RKO (cell line): ENCODE results near the gene KRT31.
"Not testable (repeated sequence)": the region's sequence is repeated elsewhere in the genome, so short reads cannot be mapped to it uniquely, and the experiment has no call there.

Source experiments
- DNase-seq: peaks from one replicate; pipeline ENCODE4 v3.0.0-alpha.2; 2016; ENCODE audit warnings: low spot score

KRT31 gene

DNA sequence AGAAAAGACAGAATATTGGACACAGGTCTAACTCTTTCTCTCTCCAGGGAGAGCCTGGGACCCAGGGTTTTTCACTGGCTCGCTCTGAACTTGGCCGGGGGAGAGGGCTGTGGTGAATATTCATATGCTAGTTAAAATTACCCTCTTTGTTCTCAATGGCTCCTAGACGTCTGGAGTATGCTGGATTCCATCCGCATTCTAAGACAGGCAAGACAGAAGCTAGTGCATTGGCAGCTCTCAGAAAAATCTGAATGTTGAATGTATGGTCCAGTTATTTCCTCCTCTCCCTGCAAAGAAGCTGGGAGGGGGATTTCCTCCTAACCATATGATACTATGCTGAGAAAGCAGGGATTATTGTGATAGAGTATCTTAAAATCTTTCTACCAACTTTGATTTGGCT, 9.7 kb downstream of the KRT31 start:
- DNase-seq: no peak

DNA sequence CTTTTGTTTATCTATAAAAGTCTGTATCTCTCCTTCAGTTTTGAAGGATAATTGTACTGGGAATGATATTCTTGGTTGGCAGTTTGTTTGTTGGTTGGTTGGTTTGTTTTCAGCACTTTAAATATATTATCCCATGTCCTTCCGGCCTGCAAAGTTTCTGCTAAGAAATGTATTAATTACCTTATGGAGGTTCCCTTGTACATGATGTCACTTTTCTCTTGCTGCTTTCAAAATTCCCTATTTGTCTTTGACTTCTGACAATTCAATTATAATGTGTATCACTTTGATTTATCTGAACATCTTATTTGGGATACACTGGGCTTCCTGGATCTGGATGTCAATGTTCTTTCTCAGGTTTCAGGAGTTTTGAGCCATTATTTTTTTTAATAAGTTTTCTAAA, 11.2 kb downstream of the KRT31 start:
- no peak for DNase-seq

DNA sequence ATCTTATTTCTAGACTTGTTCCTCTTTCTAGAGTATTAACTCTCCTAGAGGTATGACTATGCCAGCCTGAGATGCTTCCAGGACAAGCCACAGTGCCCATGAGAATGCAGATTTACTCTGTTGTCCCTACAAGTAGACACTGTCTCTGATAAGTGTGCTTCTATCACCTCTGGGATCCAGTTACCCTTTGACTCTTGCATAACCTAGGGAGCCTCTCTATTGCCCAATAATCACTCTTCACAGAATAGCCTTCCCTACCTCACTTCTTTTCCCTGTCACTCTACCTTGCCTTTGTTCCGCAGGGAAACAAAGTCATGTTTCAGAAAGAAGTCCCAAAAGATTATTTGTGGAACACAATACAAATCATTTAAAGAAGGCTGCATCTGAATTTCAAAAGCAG, 13.7 kb downstream of the KRT31 start:
- no peak for DNase-seq

DNA sequence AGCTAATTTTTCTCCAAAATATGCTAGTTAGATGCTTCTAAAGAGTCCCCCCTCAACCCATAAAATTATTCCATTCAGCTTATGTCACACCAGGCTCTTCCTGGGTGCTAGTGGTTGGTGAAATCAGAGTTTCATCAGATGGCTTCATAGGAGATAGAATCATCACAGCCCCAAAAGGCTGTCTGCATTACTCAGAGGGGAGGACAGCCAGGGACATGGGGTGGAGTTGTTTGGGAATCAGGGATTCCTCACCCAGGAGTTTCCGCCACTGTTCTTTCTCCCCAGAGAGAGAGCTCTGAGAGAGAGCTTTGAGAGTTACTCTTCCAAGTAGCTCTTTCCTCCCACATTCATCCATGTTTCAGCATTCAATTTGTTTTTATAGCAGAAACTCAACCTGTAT, 15.0 kb downstream of the KRT31 start:
- DNase-seq: no peak

DNA sequence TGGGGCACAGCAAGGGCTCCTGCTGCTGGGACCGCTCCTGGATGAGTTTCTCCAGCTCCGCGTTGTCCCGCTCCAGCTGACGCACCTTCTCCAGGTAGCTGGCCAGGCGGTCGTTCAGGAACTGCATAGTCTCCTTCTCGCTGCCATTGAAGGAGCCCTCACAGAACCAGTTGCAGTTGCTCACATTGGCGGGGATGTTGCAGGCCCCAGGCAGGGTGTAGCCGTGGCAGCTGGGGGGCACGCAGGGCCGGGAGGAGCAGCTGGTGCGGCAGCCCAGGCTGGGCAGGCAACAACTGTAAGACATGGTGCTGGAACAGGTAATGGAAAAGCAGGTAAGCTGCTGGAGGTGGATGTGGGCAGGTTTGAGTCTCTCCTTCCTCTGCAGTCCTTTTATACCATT, 15.5 kb downstream of the KRT31 start, which contains the start of gene KRT34:
Gene KRT34, minus strand, starts transcription at position 364 of the 400 bp plus-strand sequence. Its CDS starts 60 bp downstream, at position 304.
- DNase-seq: not testable (repeated sequence)

DNA sequence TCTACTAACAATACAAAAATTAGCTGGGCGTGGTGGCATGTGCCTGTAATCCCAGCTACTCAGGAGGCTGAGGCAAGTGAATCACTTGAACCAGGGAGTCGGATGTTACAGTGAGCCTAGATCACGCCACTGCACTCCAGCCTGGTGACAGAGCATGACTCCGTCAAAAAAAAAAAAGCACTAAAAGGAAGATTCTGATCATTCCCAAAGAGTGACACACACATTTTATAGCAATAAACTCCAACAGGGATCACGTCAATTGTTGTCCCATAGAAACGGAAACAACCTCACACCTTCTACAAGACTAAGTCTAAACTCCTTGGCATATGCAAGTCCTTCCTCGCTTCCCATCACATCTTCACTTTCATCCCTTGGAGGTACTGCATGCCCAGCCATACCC, 17.3 kb downstream of the KRT31 start:
- peak; percentile 58 for DNase-seq

DNA sequence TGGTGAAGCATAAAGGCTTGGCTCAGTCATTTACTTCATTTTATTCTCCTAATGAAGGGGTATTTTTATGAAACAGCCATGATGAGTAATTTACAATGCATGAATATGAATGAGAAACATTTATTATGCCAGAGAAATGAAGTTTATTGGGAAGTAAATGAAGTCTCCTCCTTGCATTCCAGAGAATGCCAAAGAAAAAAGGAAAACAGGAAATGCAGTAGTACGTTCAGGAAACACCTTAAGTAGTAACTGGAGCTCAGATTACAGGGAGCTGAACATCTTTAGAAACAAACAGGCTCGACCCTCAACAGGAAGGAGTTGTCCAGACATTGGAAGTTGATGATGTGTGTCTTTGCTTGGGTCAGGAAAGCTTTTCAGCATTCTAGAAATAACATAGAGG, 19.9 kb downstream of the KRT31 start:
- DNase-seq: no peak

DNA sequence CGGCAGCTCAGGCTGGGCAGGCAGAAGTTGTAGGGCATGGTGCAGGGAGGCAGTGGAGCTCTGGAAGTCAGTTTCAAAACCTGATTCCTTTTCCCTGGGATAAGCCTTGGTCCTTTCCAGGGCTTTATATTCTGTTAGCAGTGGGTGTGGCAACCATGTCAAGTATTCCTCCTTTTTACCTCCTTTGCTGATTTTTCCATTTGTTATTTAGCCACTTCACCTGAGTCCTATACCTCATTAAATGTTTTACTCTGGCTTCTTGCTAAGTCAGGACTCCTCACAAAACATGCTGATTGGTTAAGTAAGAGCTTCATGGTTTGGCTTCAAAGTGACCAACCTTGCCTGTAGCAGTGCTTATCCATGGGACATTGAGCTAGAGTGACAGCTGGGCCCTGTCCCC, 27.7 kb downstream of the KRT31 start, which contains the start of gene KRT33B:
Gene KRT33B, minus strand, starts transcription at position 101 of the 400 bp plus-strand sequence. Its CDS starts 63 bp downstream, at position 38.
- DNase-seq: no peak

DNA sequence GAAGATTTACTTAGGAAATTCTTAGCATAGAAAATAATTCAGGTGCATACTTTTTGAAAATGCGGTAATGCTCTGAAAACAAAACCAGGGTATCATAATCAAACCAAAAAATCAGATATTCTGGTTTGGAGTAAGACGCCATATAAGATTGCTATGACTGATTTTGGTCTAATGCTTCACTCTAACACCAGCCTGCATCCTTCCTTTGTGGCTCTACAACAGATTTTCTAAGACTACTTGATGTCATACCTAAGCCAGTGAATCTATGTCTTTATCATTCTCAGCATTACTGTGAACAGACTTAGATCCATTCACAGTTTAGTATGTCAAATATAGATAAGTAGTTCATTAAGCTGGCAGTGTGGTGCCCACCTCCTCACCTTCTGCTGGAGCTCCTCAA, 28.4 kb downstream of the KRT31 start:
- DNase-seq: no peak

DNA sequence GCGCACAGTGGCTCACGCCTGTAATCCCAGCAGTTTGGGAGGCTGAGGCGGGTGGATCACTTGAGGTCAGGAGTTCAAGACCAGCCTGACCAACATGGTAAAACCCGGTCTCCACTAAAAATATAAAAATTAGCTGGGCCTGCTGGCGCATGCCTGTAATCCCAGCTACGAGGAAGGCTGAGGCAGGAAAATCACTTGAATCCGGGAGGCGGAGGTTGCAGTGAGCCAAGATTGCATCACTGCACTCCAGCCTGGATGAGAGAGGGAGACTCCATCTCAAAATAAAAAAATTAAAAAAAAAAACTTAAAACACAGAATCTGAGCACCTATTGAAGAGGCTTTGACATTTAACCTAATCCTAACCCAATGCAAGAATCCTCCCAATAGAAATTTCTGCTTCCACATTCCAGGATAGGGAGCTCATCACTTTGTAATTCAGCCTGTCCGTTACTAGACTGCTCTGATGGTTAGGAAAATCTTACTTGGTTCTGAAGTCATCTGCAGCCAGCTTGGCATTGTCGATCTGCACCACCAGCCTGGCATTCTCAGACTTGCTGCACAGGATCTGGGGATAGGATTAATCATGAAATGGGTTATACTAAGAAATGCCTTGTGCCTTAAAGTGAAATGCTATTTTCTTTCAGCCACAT, 29.9 kb downstream of the KRT31 start:
- no peak for DNase-seq

DNA sequence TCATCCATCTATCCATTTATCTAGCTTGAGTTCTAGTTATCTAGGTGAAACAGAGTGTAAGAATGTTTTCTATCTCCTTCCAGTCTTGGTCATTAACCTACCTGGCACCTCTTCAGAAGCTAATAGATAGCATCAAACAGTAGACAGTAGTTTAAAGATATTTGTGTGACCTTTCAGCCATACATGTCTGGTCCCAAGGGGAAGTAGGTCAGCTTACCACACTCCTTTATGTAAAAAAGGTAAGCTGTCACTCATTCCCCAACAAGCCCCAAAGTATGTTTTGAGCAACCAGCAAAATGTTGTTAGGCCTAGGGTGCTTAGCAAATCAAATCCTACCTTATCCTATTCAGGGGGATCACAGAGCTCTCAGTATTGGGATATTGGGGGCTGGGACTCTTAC, 31.3 kb downstream of the KRT31 start:
- no peak for DNase-seq

DNA sequence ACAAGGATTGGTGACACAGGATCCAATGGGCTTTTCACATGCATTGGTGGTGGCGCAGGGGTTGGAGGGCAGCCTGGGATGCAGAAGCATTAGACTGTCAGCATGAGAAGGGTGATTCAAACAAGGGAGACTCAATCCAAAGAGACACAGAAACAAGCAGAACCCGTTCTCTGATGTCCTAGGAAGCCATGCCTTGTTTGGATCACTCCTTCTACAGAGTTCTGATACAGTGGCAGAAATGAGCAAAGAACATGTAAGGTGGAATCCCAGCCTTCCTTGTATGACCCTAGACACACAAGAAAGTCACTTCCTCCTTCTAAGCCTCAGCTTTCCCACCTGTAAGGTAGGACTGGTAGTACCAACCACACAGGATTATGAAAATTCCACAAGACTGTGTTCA, 33.5 kb downstream of the KRT31 start:
- DNase-seq: no peak

DNA sequence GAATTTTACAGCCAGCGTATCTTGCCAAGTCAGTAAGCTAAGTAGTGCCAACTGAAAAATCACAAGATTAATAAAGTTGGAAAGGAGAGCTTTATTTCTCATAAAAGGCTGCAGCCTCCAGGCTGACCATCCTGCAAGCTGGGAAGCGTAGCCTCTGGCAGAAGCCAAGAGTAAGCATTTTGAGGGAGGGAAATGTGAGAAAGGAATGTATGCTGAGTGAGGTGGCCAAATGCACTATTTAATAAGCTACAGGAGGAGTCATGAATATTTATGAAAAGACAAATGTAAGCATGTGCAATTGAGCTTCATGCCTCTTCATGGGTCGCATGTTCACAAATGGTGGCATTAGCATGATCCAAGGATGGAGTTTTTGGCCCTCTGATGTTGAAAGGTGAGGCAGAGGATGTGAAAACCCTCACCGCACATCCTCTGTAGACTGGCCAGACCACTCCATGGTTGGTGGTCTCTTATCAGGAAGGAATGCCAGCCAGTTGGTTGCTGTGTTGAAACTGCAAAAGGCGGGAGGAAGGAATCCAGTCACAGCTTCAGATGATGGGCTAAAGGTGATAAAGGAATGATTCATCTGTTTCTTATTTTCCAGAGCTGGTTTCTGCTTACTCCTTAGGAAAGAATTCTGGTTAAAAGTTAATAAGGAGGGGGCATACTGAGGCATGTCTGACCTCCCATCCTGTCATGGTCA, 37.0 kb downstream of the KRT31 start:
- DNase-seq: no peak

DNA sequence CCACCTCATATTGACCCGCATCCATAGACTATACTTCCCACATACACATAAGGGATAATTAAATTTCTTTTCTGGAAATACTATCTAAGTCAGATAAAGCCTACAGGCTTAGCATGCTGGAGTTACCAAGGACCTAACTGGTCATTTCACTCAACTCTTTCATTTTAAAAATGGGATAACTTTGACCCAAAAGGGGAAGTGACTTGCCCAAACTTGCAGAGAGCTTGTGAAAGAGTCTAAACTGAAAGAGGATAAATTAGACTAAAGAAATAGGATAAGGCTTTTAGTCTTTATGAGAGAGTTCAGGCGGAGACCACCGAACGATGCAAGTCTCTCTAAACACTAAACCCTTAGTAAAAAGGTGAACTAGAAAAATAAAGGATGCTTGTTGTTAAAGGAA, 42.9 kb downstream of the KRT31 start:
- DNase-seq: no peak

DNA sequence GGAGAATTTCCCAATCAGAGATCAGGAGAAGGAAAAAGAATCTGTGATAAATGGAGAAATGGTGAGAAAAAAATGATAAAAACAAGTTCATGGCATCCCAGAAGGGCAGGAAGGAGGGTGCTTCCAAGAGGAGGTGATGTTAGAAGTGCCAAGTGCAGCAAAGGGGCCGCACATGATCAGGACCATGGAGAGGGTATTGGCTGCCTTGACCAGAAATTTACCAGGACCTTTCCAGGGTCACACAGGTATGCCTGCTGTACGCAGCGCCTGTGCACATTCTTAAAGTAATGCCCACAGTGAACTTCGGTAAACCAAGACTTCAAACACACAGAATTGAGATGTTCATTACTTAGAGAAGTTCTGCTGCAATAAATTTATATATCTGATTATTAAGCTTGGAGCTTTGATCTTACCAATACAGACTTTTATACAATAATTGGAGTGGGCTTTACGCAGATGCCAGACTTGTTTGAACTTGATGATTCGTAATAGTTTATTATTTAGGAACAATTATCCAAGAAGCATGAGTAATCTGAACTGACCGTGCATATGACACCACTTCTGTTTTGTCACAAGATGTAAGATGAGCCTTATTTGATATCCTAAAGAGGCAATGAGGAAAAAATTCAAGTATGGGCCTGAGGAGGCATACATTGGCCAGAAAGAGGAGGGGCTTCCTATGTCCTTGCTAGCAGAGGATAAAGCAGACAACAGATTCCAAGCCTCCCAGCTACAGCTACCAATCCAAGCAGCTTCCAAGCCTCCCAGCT, 44.6 kb downstream of the KRT31 start:
- DNase-seq: no peak

DNA sequence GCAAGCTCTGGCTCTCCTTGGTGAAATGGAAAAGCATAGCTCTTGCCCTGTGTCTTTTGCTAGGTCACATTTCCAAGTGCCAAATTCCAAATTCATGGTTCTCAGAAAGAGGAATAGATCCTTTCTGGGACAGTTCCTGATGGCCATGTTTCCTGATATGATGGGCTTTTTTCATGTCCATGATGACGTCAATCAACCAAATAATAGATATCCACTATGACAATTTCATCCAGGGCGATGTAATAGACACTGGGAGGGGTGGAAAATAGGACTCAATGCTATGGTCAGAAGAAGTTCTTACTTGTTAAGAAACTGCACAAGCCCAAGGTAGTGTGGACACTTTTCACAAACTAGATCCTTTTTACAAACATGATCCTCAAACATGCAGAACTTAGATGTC, 46.2 kb downstream of the KRT31 start:
- DNase-seq: no peak

DNA sequence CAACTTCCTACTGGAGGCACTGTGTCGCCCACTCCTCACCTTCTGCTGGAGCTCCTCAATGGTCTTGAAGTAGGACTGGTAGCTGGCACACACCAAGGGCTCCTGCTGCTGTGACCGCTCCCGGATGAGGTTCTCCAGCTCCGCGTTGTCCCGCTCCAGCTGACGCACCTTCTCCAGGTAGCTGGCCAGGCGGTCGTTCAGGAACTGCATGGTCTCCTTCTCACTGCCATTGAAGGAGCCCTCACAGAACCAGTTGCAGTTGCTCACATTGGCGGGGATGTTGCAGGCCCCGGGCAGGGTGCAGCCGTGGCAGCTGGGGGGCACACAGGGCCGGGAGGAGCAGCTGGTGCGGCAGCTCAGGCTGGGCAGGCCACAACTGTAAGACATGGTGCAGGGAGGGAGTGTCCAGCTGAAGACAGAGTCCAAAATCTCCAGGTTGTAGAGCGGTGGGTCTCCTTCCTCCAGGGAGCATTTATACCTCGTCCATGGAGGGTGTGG, 47.0 kb downstream of the KRT31 start, which contains the start of gene KRT33A:
Gene KRT33A, minus strand, starts transcription at position 448 of the 498 bp plus-strand sequence. Its CDS starts 61 bp downstream, at position 387.
- not testable (repeated sequence) for DNase-seq

DNA sequence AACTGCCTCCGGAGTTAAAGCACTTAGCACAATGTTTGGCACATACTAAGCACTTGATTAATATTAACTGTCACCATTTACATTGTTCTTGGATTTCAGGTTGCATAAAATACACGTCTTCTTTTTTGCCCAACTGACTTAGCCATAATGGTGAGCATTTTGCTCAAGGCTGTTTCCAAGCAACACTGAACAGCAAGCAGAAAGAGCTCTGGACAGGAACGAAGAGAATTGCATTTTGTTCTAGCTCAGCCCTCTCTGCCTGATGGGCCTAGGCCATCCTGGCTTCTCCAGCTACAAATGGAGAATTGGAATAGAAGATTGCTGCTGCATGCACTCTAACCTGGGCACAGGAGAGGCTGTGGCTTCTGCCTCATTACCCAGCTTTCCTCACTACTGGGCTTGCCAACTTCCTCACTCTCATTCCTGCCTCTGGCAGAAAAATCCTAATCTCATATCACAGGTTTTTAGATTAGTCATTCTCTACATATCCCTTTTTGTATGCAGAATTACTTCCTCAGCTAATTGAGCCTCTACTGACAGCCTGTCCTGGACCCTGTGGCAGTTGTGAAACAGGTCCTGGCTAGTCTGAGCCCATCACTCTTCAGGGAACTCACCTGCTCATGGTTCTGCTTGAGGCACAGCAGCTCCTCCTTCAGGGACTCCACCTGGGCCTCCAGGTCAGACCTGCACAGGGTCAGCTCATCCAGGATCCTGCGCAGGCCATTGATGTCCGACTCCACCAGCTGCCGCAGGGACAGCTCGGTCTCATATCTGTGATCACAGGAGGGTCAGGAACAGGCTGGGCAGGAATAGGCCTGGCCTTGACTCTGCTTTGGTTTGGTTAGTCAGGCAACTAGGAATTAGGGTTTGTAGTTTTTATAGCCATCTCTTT, 49.3 kb downstream of the KRT31 start:
- no peak for DNase-seq

DNA sequence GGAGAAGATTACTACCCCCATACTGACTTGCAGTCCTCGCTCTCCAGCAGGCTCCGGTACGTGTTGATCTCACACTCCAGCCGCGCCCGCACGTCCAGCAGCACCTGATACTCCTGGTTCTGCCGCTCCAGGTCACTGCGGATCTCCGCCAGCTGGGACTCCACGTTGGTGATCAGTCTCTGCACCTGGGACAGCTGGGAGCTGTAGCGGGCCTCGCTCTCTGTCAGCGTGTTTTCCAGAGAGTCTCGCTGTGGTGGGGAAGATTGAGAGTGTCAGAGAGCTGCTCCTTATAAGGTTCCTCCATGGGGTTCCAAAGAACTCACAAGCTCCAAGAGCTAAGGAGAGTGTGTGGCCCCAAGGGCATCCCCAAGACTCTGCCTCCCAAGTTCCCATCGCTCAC, 51.0 kb downstream of the KRT31 start:
- DNase-seq: not testable (repeated sequence)

DNA sequence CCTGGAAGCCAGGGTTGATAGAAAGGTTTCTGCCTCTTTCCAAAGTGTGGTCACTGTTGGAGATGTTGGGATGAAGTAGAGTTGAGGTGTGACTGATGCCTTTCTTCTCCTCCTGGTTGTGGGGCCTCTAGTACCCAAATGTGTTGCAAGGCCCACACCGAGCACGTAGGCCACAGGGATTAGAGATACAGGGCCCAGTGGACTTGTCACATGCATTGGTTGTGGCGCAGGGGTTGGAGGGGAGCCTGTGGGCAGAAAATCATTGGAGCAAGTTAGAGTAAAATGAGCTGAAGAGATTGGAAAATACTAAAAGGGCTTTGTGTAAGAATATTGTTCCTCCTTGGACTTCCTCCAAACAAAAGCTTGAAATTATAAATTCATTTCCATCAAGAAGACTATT, 51.4 kb downstream of the KRT31 start:
- DNase-seq: no peak
